Measurements from ENCODE around the gene FAAP20. TPM values are rescaled to one million over a fixed set of nuclear protein-coding genes. Genes with fewer than 3 reads are reported as not detected.

The FAAP20 gene
- total RNA-seq, 1 donor from 2014 or later: 40.5 TPM

DNA sequence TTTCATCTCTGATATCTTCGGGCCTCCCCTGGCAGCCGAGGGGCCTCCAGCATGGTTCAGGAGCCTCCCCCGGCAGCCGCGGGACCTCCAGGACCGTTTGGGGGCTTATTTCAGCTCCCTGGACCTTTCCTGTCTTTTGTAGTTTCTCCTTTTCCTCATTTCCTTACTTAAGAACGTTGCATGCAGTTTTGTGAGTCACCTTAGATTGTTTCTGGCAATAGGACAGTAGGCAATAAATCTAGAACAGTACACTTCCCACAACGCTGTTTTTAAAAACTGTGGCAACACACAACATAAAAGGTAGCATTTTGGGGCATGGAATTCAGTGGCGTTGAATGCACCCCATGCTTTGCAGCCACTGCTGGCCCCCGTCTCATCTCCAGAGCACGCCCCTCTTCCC, 24.4 kb downstream of the FAAP20 start:
- DNase-seq (ENCODE audit: low spot score): no peak
- intact Hi-C loops (cut with DNase I): loop anchor here (5.0 kb wide), 1 partner anchor 38 kb away; no protein-coding TSS in a partner anchor

DNA sequence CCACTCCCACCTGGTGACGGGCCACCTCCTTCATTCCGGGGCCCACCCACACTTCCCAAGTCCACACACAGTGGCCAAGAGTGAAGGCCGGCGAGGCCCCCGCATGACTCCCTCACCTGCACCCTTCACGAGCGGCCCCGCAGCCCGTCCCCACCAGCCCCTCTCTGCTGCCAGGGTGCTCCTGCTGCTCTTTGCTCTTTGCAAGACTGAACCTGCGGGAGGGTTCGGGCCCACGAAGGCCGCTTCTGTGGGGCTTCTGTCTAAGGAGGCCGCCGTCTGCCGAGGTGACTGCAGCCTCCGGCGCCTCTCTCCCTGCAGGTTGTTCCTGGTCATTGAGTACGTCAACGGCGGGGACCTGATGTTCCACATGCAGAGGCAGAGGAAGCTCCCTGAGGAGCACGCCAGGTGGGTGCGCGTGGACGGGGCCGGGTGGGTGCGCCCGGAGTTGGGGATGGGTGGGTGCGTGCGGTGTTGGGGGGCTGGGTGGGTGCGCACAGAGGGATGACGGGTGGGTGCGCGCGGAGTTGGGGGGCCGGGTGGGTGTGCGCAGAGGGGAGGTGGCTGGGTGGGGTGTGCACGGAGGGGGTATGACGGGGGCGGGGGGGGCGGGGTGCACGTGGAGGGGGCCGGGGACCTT, 25.3 kb downstream of the FAAP20 start:
- intact Hi-C loops (cut with DNase I): no loop called here
- no peak for DNase-seq (ENCODE audit: low spot score)

DNA sequence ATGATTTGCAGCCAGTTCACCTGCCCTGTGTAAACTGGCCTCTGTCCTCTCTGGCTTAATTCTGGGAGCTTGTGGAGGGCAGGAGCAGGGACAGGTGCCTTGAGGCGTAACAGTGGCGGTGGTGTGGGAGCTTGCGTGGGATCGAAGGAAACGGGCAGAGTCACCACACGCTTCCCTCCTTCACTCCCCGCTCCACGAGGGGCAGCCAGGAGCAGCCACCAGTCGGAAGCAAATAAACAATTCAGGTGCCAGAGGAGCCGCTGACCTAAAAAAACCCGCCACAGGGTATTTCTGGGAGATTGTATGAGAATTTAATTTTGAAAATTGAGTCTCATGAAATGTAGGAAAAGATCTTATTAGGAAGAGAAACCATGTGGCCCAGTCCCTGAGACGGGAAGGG, 26.0 kb downstream of the FAAP20 start:
- DNase-seq (ENCODE audit: low spot score): no peak
- intact Hi-C loops (cut with DNase I): no loop called here

DNA sequence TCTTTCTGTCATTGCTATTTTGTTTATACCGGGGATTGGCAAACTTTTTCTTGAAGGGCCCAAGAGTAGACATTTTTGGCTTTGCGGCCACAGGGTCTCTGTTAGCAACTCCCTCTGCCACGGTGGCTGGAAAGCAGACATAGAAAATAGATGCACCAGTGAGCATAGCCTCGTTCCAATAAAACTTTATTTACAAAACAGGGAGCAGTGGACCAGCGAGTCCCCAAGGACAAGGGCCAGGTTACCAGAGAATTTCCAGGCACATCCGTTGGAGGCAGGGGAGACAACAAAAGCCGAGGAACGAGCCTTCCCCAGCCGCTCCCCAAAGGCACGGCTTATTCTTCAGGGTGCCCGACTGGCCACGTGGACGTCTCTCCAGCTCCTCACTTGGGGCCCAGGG, 26.5 kb downstream of the FAAP20 start:
- intact Hi-C loops (cut with DNase I): no loop called here
- no peak for DNase-seq (ENCODE audit: low spot score)

DNA sequence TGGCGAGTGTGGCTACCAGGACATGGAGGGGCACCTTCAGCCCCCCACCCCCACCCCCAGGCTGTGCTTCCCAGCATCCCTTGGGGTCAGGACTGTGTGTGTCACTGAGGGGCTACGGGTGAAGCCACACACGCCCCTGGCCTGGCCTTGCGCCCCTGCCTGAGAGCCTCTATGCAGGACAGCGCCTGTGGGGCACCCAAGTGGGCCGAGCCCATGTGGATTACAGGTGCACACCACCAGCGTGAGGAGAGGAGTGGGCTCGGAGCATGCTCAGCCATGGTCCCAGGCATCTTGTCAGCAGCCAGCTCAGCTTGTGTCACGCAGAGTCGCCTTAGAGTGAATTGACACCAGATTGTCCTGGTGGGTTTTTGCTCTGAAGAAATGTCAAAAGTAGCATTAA, 27.9 kb downstream of the FAAP20 start:
- intact Hi-C loops (cut with DNase I): no loop called here
- no peak for DNase-seq (ENCODE audit: low spot score)

DNA sequence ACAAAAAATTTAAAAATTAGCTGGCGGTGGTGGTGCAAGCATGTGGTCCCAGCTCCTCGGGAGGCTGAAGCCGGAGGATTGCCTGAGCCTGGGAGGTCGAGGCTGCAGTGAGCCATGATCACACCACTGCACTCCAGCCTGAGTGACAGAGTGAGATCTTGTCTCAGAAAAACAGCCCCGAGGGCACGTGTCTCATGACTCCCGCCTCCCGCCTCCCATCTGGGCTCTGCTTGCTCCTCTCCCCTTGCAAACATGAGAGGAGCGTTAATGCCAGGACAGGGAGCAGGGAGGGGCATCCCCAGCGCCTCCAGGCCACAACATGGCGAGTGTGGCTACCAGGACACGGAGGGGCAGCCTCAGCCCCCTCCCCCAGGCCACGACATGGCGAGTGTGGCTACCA, 28.3 kb downstream of the FAAP20 start:
- DNase-seq (ENCODE audit: low spot score): no peak
- intact Hi-C loops (cut with DNase I): no loop called here

DNA sequence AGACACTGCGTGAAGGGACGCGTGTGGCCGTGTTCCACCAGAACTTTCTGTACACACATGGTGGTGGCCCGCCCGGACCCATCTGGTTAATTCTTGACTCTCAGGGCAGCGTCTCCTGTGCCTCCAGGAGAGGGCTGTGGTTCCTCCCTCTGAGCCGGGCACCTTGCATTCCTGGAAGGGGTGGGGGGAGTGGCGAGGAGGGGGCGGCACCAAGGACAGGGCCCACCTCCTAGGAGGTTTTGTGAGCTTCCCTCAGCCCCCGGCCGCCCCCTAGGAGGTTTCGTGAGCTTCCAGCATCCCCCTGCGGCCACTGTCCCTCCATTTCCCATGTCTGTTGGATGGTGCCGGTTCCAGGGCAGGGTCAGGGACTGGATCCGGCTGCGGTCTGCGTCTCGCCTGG, 28.9 kb downstream of the FAAP20 start:
- no peak for DNase-seq (ENCODE audit: low spot score)
- intact Hi-C loops (cut with DNase I): no loop called here

DNA sequence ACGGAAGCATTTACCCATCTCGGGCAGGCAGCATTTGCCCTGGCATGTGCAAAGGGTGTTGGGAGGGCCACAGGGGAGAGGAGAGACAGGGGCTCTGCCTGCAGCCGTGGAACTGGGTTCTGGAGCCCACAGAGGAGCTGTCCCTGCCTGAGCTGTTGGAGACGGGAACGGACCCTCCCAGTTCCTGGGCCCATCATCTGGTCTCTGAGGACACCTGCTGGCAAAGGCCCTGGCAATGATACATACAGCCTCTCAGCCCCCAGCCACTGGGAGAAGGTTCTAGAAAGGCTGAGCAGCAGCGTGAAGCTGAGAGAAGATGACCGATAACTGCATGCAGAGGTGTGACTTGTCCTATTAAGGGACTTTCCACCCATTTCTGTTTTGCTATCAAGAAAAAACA, 31.4 kb downstream of the FAAP20 start:
- intact Hi-C loops (cut with DNase I): no loop called here
- no peak for DNase-seq (ENCODE audit: low spot score)

DNA sequence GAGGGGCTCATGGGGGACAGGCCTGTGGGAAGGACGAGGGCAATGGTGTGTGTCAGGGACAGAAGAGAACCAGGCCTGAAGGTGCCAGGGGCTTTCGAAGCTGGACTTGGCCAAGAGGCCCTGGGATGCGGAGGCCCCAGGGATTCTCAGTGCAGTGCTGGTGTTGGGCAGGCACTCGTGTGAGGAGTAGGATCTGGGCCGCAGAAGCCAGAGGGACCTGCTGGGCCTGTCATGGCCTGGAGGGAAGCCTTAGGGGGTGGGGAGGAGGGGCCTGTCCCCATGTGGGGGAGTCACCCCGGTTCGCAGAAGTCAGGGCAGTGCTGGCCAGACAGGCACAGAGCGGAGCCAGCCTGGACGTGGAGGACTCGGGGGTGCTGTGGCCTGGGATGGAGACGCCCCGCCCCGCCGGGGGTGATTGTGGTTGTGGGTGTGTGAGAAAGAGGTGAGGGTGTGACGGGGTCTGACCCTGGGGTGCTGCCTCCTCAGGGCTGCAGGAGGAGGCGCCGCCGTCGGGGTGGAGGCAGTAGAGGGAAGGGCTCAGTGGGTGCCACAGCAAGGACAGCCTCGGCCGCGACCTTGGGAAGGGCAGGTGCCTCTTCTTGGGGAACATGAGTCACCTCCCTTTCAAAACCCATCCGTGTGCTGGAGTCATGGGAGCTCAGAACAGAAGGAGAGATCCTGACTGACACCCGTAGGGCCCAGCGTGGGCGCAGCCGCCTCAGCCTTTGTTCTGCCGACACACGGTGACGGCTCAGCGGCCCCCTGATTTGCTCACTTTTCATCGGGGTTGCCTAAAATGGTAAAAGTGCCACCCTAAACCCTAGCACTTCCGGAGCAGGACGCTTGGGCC, 33.9 kb downstream of the FAAP20 start:
- intact Hi-C loops (cut with DNase I): no loop called here
- no peak for DNase-seq (ENCODE audit: low spot score)

DNA sequence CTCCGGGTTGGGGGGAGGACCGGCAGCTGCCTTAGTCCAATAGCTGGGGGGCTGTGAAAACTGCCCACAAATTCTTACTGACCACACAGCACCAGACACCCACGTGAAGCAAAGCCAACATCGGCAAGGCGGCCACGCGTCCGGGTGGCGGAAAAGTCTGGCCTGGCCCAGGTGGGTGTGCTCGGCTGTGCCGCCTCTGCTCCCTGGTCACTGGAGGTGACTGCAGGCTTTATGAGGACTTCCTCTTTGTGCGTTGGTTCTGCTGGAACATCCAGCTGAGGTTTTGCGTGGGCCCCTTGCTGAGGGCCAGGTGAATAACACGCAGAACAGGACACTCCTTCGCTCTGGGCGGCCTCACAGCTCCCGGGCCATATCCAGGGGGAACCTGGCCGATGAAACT, 35.4 kb downstream of the FAAP20 start:
- no peak for DNase-seq (ENCODE audit: low spot score)
- intact Hi-C loops (cut with DNase I): no loop called here

DNA sequence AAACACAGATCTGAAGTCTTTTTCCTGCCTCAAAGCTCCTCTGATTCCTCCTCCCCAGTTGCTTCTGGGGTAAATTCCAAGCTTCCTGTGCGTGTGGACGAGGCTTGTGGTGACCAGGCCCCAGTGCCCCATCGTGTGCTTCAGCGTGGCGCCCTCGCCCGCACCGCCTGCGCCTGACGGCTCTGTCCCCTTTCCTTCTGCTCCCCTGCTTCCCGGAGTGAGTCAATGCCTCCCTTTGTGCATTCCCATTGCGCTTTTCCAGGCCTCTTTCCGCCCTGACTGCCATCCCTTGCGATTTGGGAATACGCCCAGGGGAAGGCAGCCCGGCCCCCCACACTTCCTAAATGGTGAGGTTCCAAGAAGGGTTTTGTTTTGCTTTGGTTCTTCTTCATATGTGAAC, 36.3 kb downstream of the FAAP20 start:
- no peak for DNase-seq (ENCODE audit: low spot score)
- intact Hi-C loops (cut with DNase I): no loop called here

DNA sequence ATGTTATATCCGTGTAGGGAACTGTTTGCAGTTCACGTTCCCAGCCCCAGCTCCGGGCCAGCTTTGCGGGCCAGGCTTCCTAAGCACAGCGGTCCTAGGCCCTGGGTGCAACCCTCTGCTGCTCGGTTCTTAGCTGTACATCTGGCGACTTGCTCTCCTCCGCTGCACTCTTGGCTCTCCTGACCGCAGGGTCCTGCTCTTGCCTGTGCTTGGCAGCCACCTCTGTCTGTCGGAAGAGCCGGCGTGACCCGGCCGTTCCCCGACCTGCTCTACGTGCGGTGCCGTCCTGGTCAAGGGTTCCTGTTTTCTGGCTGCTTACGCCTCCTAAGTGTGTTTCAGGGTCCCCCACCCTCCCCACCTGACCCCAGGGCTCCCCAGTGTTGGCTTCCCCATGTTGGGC, 36.7 kb downstream of the FAAP20 start:
- DNase-seq (ENCODE audit: low spot score): no peak
- intact Hi-C loops (cut with DNase I): no loop called here

DNA sequence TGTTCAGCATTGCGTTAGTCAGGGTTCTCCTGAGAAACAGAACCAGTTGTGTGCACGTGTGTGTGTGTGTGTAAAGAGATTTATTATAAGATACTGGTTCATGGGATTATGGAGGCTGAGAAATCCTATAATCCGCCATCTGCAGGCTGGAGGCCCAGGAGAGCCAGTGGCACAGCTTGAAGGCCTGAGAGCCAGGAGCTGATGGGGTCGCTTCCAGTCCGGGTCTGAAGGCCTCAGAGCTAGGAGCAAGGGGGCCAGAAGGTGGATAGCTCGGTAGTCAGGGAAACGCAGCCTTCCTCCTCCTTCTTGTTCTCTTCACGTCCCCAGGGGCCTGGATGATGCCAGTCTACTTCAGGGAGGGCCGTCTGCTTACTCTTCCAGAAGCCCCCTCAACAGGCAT, 37.7 kb downstream of the FAAP20 start:
- no peak for DNase-seq (ENCODE audit: low spot score)
- intact Hi-C loops (cut with DNase I): no loop called here

DNA sequence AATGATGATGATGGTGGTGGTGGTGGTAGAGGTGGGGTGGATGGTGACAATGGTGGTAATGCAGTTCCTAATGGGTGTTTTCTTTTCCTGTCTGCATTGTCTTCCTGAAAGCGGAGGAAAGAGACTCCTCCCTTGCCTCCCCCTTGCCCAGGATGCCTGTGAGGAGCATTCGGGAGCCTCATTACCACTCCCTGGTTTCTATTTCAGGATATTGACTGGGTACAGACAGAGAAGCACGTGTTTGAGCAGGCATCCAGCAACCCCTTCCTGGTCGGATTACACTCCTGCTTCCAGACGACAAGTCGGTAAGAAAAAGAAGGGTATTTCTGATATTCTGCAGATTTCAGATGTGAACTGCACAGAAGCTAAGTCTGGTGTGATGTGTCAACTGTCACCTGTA, 38.8 kb downstream of the FAAP20 start:
- DNase-seq (ENCODE audit: low spot score): no peak
- intact Hi-C loops (cut with DNase I): no loop called here

DNA sequence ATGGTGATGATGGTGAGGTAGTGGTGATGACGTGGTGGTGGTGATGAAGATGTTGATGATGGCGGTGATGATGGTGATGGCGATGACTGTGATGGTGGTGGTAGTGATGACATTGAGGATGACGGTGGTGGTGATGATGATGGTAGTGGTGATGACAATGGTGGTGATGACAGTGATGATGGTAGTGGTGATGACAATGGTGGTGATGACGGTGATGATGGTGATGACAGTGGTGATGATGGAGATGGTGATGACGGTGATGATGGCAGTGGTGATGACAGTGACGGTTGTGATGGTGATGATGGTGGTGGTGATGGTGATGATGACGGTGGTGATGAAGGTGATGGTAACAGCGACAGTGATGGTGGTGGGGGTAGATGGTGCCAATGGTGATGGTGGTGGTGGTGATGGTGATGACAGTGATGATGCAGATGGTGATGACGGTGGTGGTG, 39.4 kb downstream of the FAAP20 start:
- no peak for DNase-seq (ENCODE audit: low spot score)
- intact Hi-C loops (cut with DNase I): no loop called here

DNA sequence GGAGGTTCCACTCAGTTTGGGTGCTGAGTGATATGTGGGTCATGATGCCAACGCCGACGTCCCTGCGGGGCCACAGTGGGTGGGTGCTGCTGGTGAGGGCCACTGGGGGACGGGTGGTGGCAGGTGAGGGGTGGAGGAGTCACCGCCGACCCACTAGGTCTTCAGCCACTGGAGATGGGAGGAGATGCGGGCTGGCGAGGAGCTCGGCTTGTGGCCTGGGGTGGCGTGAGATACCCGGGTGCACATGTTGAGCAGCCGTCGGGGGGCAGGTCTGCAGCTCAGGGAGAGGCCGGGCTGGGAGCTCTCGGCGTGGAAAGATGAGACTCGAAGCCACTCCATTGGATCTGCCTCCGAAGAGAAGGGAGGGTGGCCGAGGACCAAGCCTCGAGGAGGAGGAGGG, 40.5 kb downstream of the FAAP20 start:
- no peak for DNase-seq (ENCODE audit: low spot score)
- intact Hi-C loops (cut with DNase I): no loop called here

DNA sequence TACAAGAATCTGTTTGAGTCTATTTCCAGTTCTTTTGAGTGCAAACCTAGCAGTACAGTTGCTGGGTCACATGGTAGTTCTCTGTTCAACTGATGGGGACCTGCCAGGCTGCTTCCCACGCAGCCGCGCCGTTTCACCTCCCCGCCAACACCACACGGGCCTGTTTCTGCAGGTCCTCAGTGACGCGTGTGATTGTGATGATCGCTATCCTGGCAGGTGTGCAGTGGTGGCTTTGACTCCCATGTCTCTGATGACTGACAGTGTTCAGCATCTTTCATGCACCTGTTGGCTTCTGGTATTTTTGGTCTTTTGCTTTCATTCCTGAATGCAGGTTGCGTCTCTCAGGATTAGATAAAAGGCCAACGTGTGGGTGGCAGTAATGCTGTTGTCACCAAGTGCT, 41.6 kb downstream of the FAAP20 start:
- intact Hi-C loops (cut with DNase I): no loop called here
- DNase-seq (ENCODE audit: low spot score): no peak

DNA sequence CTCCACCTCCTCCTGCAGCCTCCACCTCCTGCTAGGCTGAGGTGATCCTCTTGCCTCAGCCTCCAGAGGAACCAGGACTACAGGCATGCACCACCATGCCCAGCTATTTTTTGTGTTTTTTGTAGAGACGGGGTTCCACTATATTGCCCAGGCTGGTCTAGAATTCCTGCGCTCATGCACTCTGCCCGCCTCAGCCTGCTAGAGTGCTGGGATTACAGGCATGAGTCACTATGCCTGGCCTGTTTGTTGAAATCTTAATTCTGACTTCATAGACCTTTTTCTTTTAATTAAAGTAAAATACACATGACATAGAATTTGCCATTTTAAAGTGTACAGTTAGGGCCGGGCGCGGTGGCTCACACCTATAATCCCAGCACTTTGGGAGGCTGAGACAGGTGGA, 42.7 kb downstream of the FAAP20 start:
- intact Hi-C loops (cut with DNase I): no loop called here
- no peak for DNase-seq (ENCODE audit: low spot score)

DNA sequence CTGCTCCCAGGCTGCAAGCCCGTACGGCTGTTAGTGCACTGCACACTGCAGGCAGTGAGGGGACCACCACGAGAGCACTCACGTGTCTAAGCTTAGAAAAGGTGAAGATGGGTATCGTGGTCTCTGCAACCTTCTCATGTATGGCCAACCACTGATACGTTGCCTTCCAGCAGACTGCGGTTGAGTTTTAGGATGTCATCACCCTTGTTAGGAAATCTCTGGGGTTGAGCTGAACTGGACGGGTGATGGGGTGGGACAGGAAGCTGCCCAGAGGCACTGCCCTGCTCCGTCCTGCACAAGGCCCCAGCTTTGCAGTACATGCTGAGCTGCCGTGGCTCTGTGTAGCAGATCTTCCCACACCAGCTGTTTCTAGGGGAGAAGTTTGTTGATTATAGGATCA, 43.3 kb downstream of the FAAP20 start:
- intact Hi-C loops (cut with DNase I): no loop called here
- DNase-seq (ENCODE audit: low spot score): no peak

DNA sequence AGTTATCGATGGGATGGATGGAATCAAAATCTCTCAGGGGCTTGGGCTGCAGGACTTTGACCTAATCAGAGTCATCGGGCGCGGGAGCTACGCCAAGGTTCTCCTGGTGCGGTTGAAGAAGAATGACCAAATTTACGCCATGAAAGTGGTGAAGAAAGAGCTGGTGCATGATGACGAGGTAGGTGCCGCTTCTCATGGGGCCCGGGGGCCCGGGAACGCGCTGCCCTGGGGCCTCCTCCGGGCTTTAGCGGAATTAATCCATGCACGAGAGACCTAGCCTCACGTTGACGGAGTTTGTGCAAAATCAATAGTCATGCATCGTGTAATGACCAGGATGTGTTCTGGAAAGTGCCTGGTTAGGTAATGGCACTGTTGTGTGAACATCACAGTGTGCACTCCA, 43.8 kb downstream of the FAAP20 start:
- intact Hi-C loops (cut with DNase I): no loop called here

DNA sequence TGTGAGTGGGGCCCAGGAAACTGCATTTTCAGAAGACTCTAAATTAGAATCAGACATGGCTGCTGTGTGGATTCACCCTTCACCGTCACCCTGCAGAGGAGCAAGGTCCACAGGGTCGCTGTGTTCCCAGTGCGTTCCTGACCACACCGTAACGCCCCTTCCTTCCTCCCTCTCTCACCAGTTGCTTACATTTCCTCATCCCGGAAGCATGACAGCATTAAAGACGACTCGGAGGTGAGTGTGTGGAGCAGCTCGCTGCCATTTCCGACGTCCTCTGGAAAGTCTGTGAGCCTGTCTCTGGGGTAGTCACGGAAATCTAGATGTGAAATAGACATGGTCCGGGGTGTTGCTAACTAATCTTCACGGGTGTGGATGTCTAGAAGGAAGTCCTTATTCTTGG, 45.9 kb downstream of the FAAP20 start:
- intact Hi-C loops (cut with DNase I): no loop called here
- peak; percentile 87 for DNase-seq (ENCODE audit: low spot score)

More for the DNA sequence above, 43.8 kb downstream of the FAAP20 start:
- no peak for DNase-seq (ENCODE audit: low spot score)

All from cardiac septum (tissue), 1 donor.